NCI-H1048 (cell line): ENCODE results near the gene EBPL.
"Not testable (repeated sequence)": the region's sequence is repeated elsewhere in the genome, so short reads cannot be mapped to it uniquely, and the experiment has no call there.

Experiments
- DNase-seq: peaks from one replicate; lab custom pipeline; 2025; lab: John Stamatoyannopoulos, UW

Gene EBPL

GRCh38 chr13:49690995-49691784 lies at the start of gene EBPL:
Gene EBPL, minus strand, starts transcription at chr13:49691486. Its CDS starts 62 bp downstream, at chr13:49691424.
- DNase-seq: peak; percentile 15

GRCh38 chr13:49740870-49741269 lies 49.6 kb upstream of the EBPL start:
- DNase-seq: no peak

GRCh38 chr13:49739498-49740187 lies 48.4 kb upstream of the EBPL start:
- no peak for DNase-seq

- no peak for DNase-seq
Observed at GRCh38 chr13:49733181-49733951, 42.1 kb upstream of the EBPL start.

GRCh38 chr13:49731766-49732165 lies 40.5 kb upstream of the EBPL start:
- DNase-seq: no peak

- no peak for DNase-seq
Observed at GRCh38 chr13:49716615-49717014, 25.3 kb upstream of the EBPL start.

- no peak for DNase-seq
Observed at GRCh38 chr13:49714757-49715156, 23.5 kb upstream of the EBPL start.

GRCh38 chr13:49711218-49711863 lies 20.1 kb upstream of the EBPL start:
- DNase-seq: no peak

- DNase-seq: not testable (repeated sequence)
Observed at GRCh38 chr13:49704264-49704663, 13.0 kb upstream of the EBPL start.

GRCh38 chr13:49701491-49701890 lies 10.2 kb upstream of the EBPL start:
- no peak for DNase-seq

- DNase-seq: no peak
Observed at GRCh38 chr13:49697468-49697867, 6.2 kb upstream of the EBPL start.

- DNase-seq: no peak
Observed at GRCh38 chr13:49694446-49694845, 3.2 kb upstream of the EBPL start.

GRCh38 chr13:49693877-49694276 lies 2.6 kb upstream of the EBPL start:
- no peak for DNase-seq

GRCh38 chr13:49693191-49693733 lies 2.0 kb upstream of the EBPL start:
- no peak for DNase-seq

GRCh38 chr13:49690133-49690994 lies 922 bp downstream of the EBPL start:
- no peak for DNase-seq

- DNase-seq: no peak
Observed at GRCh38 chr13:49683489-49683888, 7.8 kb downstream of the EBPL start.

- no peak for DNase-seq
Observed at GRCh38 chr13:49681842-49682435, 9.3 kb downstream of the EBPL start.

- DNase-seq: no peak
Observed at GRCh38 chr13:49679246-49679645, 12.0 kb downstream of the EBPL start.

- DNase-seq: no peak
Observed at GRCh38 chr13:49678191-49678914, 12.9 kb downstream of the EBPL start.
